Measurements from ENCODE around the gene NFAM1. TPM values are rescaled to one million over a fixed set of nuclear protein-coding genes. Genes with fewer than 3 reads are reported as not detected.

Gene NFAM1
- total and polyA plus RNA-seq, 2 of the 13 experiments (the other 11 are each of a cell fraction or from before 2014, with no cell fraction given) = 0.03 TPM; not detected in 1

- TF ChIP-seq YEATS2 (CRISPR knock-in tag; IDR thresholded peaks at IDR 0.05; ENCODE audit: borderline replicate concordance) (no peak), ZBTB10 (CRISPR knock-in tag; IDR thresholded peaks at IDR 0.05; ENCODE audit: borderline replicate concordance) (no peak), ZNF224 (CRISPR knock-in tag; IDR thresholded peaks at IDR 0.05) (no peak)
Measured at GRCh38 chr22:42461511-42461910, 29.3 kb upstream of the NFAM1 start (continued).

DNA sequence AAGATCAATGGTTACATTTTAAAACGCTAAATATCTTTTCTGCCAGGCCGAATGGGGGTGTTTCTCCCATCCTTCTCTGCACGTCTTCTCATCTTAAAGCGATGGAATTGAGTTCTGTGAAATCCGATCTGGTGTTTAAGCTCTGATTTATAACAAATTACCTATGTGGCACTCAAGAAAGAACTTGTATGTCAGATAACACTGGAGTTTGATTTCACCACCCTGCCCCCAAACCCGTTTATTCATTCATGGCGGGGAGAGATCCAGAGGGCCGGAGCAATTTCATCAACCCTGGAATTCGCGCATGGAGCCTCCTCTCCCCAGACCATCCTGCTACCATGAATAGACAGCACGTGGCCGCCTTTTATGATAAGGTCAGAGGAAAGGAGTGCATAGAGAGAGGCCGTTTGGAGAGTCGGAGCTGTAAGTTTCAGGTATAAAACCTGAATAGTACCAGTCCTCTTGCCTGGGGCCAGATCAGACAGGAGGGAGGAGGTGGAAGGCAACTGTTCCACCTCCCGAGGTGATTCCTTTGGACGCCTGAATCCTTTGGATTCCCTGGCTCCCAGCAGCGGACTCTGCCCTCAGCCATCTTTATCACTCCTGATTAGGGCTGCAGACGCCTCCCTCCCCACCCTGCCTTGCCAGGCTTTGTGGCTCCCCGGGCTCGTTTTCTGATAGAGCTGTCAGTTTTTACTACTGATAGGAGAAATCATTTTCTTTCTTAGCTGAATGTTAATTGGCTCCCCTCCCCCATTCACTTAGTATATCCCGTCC, 27.3 kb upstream of the NFAM1 start:
- Histone ChIP-seq H3K9me3 (ENCODE audit: low read length) (no peaks in the 10 kb centered on the region), H4K20me1 (ENCODE audit: insufficient read depth, low read length) (no peaks in the 10 kb centered on the region), H3K9ac (ENCODE audit: insufficient read depth, low read depth, low read length) (no peak overlapping the region), H3K4me3 (replicated peaks in 1 of 3; ENCODE audit: insufficient read depth in 1 of 3, low read depth in 2 of 3, low read length in 3 of 3) (no peak overlapping the region), H3K27ac (ENCODE audit: extremely low read length, insufficient read depth, low read length) (no peak overlapping the region), H3K79me2 (ENCODE audit: insufficient read depth, low read length) (no peaks in the 10 kb centered on the region), H3K4me1 (ENCODE audit: insufficient read depth, low read length) (no peaks in the 10 kb centered on the region), H3K36me3 (replicated peaks in 1 of 2; ENCODE audit: control insufficient read depth in 1 of 2, insufficient read depth in 2 of 2, low read length in 2 of 2) (no peaks in the 10 kb centered on the region), H3K4me2 (ENCODE audit: low read depth, low read length) (no peak overlapping the region), H3K27me3 (ENCODE audit: control insufficient read depth in 1 of 2, insufficient read depth in 2 of 2, low read length in 2 of 2) (peaks cover 0 to 10% of the 10 kb centered on the region in 2 experiments; a peak in 1 of 5 replicates), H2AFZ (ENCODE audit: low read length) (no peak overlapping the region)
- intact Hi-C loops (cut with micrococcal nuclease; ENCODE audit: unreplicated experiment) (no loop called here), in situ Hi-C loops (cut with HindIII; ENCODE audit: extremely low pct_ligation_motif_present, low pct_unique_long_range_greater_than_20kb) (no loop called here)
- no TSS peak for BruUV-seq (replicated peaks)
- 41% methylated on average over 19 of the region's 21 CpGs for WGBS (ENCODE audit: low lambda C conversion rate)
- ChIA-PET CTCF (ENCODE audit: low intra/inter-chr PET ratio, low total read pairs) (no interaction called here), POLR2A (no interaction called here)
- no peak for DNase-seq (ENCODE audit: low spot score)
- ATAC-seq = no peak
- TF ChIP-seq DNMT1 (CRISPR knock-in tag; IDR thresholded peaks at IDR 0.05) = no peak
- no peak for TF ChIP-seq ZNF879 (CRISPR knock-in tag; IDR thresholded peaks at IDR 0.05)
- no peak for TF ChIP-seq GATA4 (IDR thresholded peaks at IDR 0.05; ENCODE audit: borderline replicate concordance, low read depth)
- no peak for FAIRE-seq
